BJ (cell line): ENCODE data around the gene STRBP. TPM values are rescaled to one million over a fixed set of nuclear protein-coding genes. Genes with fewer than 3 reads are reported as not detected.

Experiments
- CTCF ChIA-PET: fragments of 350-600 bp; formaldehyde crosslinking; extraction: SDS; loops from one replicate; lab custom pipeline; 2021; ENCODE audit warnings: antibody characterized with exemption, inconsistent platforms; lab: Yijun Ruan, JAX
- POLR2A ChIA-PET: fragments of 300-600 bp; sonication (Branson Sonifier 250); formaldehyde crosslinking; extraction: SDS; loops from one replicate; lab custom pipeline; 2021; ENCODE audit warnings: antibody characterized with exemption; lab: Charles Lee
- DNase-seq: peaks from one replicate; pipeline ENCODE4 v3.0.0-alpha.2; 2011; ENCODE audit warnings: low read depth
- H3K27me3 ChIP-seq: 2 replicates; pipeline ENCODE4 v1.6.0; 2011; ENCODE audit warnings: low read length; ENCODE audit not compliant: control insufficient read depth, insufficient read depth
- H3K36me3 ChIP-seq: 2 replicates; pipeline ENCODE4 v1.5.1; 2011; ENCODE audit warnings: low read length; ENCODE audit not compliant: control insufficient read depth, insufficient read depth
- H3K4me3 ChIP-seq: 2 replicates; pipeline ENCODE4 v1.5.1; 2011; ENCODE audit warnings: low read depth, mild to moderate bottlenecking, control low read depth, low read length
- polyA plus RNA-seq: library from polyadenylated mRNA; depleted of rRNA; stranded (reverse); fragments of >200 nt; gene quantifications from 2 replicates; pipeline ENCODE4 v1.2.3, GENCODE V29; 2011
- TF ChIP-seq, protein P1 (sequence below): IDR thresholded peaks from 2 replicates; pipeline ENCODE4 v1.5.1; 2011; ENCODE audit warnings: low read depth, mild to moderate bottlenecking, control low read depth, inconsistent platforms, low read length, moderate library complexity; ENCODE audit not compliant: insufficient read depth

The STRBP gene
- polyA plus RNA-seq, 1 experiment = 1.1 TPM

DNA sequence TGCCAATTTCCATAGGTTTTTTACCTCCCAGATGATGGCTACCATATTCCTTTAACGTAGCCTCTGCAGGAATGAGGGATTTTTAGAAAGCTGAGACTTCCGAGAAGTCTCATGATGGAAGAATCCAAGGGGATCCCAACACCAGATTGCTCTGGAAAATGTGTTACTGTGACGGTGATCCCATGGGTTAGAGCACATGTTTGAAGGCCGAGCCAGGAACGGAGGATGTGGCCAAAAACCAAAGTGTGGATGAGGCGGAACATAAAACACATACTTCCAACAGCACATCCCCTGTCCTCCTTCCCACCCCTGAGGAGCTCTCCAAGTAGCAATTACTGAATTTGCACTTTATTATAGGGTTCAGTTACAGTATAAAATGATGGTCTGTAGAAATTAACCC, 152.3 kb downstream of the STRBP start:
- DNase-seq = no peak
- ChIA-PET POLR2A (no interaction called here), CTCF (interaction anchor here (0.8 kb wide), 1 partner anchor 14 kb away, joined by 4 read pairs; no protein-coding TSS in a partner anchor)
- Histone ChIP-seq H3K27me3 (no peaks in the 10 kb centered on the region; the same call in 1 of the 2 replicates), H3K36me3 (no peaks in the 10 kb centered on the region), H3K4me3 (no peak overlapping the region)
- TF ChIP-seq, protein P1, sequence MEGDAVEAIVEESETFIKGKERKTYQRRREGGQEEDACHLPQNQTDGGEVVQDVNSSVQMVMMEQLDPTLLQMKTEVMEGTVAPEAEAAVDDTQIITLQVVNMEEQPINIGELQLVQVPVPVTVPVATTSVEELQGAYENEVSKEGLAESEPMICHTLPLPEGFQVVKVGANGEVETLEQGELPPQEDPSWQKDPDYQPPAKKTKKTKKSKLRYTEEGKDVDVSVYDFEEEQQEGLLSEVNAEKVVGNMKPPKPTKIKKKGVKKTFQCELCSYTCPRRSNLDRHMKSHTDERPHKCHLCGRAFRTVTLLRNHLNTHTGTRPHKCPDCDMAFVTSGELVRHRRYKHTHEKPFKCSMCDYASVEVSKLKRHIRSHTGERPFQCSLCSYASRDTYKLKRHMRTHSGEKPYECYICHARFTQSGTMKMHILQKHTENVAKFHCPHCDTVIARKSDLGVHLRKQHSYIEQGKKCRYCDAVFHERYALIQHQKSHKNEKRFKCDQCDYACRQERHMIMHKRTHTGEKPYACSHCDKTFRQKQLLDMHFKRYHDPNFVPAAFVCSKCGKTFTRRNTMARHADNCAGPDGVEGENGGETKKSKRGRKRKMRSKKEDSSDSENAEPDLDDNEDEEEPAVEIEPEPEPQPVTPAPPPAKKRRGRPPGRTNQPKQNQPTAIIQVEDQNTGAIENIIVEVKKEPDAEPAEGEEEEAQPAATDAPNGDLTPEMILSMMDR = no peak

DNA sequence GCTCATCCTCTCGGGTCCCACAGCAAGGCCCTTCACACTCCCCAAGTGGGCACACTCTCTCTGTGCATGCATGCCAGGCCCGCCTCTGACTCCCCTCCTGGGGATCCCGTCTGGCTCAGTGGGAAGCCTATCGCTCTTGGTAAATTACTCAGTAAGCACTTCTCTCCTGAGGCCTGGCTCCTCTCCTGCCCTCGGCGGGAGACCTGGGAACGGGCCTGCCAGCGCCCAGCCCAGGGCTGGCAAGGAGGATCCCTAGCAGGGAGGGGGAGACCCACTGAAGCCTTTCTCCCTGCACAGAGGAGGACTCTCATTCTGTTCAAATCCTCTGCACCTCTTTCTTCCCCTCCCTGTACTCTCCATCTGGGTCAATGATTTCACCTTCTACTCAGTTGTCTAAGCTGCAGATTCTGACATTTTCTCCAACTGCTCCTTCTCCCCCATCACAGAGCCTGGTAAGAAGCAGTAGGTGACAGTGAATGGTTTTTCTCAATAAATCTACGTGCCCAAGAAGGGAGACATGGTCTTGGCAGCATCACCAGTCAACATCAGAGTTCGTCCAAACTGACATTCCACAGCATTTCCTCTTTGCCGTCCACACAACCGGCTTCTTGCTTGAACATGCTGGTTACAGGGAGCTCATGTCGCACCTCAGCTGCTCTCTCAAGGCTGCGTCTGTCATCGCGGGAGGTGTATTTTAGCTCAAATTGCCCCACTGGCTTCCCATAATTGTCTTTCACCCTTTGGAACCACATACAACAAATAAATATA, 153.1 kb downstream of the STRBP start:
- CTCF ChIA-PET = interaction anchor here (0.8 kb wide), 1 partner anchor 13 kb away, joined by 4 read pairs; no protein-coding TSS in a partner anchor

DNA sequence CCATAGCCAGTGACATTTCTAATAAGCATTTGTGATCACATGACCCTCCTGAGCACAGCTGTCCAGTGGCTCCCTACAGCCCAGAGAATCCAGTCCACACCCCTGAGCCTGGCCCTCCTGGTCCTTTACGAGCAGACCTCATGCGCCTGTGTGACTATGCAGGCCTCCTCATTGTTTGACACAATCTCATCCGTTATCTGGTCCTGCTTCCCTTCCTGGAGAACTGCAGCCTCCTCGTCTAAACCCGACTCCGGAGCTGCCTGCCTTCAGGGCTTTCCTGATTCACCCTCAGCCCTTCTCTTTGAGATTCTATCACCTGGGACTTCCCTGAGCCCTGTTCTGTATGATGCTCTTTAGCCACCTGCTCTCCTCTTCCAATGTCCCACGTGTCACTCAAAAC, 155.2 kb downstream of the STRBP start:
- no peak overlapping the region for H3K4me3 ChIP-seq
- TF ChIP-seq, protein P1 = no peak
- ChIA-PET CTCF (no interaction called here), POLR2A (no interaction called here)
- peaks cover 3% of the 10 kb centered on the region; the same call in 1 of the 2 replicates for H3K36me3 ChIP-seq
- no peak for DNase-seq
- no peaks in the 10 kb centered on the region; the same call in 1 of the 2 replicates for H3K27me3 ChIP-seq

More for the DNA sequence above, 153.1 kb downstream of the STRBP start:
- DNase-seq = no peak
- POLR2A ChIA-PET = no interaction called here
- TF ChIP-seq, protein P1 = no peak
- no peaks in the 10 kb centered on the region; the same call in 1 of the 2 replicates for H3K27me3 ChIP-seq
- H3K4me3 ChIP-seq = no peak overlapping the region
- H3K36me3 ChIP-seq = no peaks in the 10 kb centered on the region

DNA sequence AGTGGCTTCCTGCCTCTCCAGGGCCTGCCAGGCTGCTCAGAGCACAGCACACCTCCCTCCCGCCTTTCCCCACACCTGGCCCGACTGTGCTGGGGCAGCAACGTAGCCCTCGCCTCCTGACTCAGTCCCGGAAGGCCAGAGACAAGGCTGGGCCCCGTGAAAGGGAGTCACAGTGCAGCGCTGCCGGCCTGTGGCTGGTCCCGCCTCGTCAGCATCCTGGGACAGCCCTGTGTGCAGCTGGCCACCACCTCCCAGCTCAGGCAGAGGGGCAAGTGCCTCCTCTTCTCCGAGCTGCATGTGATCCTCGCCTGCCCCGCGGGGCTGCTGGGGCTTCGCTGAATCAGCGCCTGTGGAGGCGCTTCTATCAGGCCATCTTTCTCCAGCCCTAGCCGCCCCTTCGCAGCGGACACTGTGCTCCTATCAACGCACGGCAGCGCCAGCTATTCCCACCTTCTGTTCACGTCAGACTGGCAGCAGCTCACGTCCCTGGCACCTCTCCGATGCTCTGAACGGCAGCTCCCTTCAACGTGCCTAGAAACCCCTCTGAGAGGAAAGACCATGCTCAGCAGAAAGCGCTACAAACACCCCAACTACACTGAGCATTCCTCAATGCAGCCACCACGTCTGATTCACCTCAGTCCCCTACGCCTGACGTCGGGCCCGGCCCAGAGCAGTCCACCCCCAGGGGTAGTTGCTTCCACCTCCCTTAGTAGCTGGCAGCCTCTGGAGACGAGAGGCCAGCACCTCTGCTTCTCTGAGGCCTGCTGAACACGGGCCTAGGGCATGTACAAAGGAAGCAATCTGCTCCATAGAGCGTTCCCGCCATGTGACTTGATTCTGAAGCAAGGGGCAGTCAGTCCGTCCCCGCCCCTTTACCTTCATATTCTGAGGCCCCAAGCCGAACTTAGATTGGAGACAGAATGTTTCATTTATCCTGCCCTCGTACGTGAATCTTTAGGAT, 156.1 kb downstream of the STRBP start:
- ChIA-PET CTCF (no interaction called here), POLR2A (no interaction called here)
- no peak for DNase-seq

More for the DNA sequence above, 156.1 kb downstream of the STRBP start:
- H3K27me3 ChIP-seq = no peaks in the 10 kb centered on the region
- no peak overlapping the region for H3K4me3 ChIP-seq
- peaks cover 4% of the 10 kb centered on the region for H3K36me3 ChIP-seq
- TF ChIP-seq, protein P1 = no peak
